Cardiac fibroblast (primary cell): ENCODE results near the gene STARD10.

Experiments used
- DNase-seq, 2 donors: peaks; one replicate each; pipeline versions ENCODE4 v3.0.0 to v3.0.0-alpha.2; 2010; ENCODE audit warnings: low read depth in 2 of 2
- H3K4me3 ChIP-seq, 2 donors: replicated peaks in 1 of 2; 1 replicate in 1 of 2; 2 replicates in 1 of 2; pipeline ENCODE4 v1.5.1; 2011; ENCODE audit warnings: low read depth in 2 of 2, low read length in 2 of 2, mild to moderate bottlenecking in 2 of 2, moderate library complexity in 1 of 2
- CTCF ChIP-seq: IDR thresholded peaks from one replicate; pipeline ENCODE4 v1.5.1; 2011; ENCODE audit warnings: low read depth, mild to moderate bottlenecking, low read length, inconsistent platforms

STARD10 gene

GRCh38 chr11:72730243-72730642 is 63.6 kb downstream of the STARD10 start:
- no peak overlapping the region for H3K4me3 ChIP-seq
- no peak for TF ChIP-seq CTCF
- DNase-seq: no peak

- TF ChIP-seq CTCF: no peak
- DNase-seq: peak; percentile 17 to 53
- no peak overlapping the region for H3K4me3 ChIP-seq
Measured at GRCh38 chr11:72727521-72727920, 66.3 kb downstream of the STARD10 start.

- TF ChIP-seq CTCF: no peak
- no peak for DNase-seq
Measured at GRCh38 chr11:72726266-72727220, 67.3 kb downstream of the STARD10 start.

GRCh38 chr11:72725724-72726028 is 68.2 kb downstream of the STARD10 start:
- DNase-seq: no peak
- H3K4me3 ChIP-seq: no peak overlapping the region
- no peak for TF ChIP-seq CTCF

More at GRCh38 chr11:72726266-72727220, 67.3 kb downstream of the STARD10 start:
- H3K4me3 ChIP-seq: no peak overlapping the region

- TF ChIP-seq CTCF: peak; percentile 88
- H3K4me3 ChIP-seq: no peak overlapping the region
- DNase-seq: peak; percentile 89 to 92
Measured at GRCh38 chr11:72724851-72725723, 68.8 kb downstream of the STARD10 start.

- H3K4me3 ChIP-seq: no peak overlapping the region
- TF ChIP-seq CTCF: no peak
- no peak for DNase-seq
Measured at GRCh38 chr11:72724021-72724551, 69.8 kb downstream of the STARD10 start.
